GM12801 (cell line): ENCODE data around the gene PLXDC1.

Source experiments
- CTCF ChIP-seq: IDR thresholded peaks from one replicate; pipeline ENCODE4 v1.5.1; 2011; ENCODE audit warnings: control low read depth; ENCODE audit not compliant: insufficient read length; ENCODE audit errors: extremely low read depth

PLXDC1 gene

GRCh38 chr17:39064819-39065218, 86.6 kb downstream of the PLXDC1 start:
- TF ChIP-seq CTCF, result no peak

- TF ChIP-seq CTCF, result no peak
These were observed 87.1 kb downstream of the PLXDC1 start for GRCh38 chr17:39064374-39064773.

- no peak for TF ChIP-seq CTCF
These were observed 87.8 kb downstream of the PLXDC1 start for GRCh38 chr17:39063681-39064069.

- TF ChIP-seq CTCF, result no peak
These were observed 88.4 kb downstream of the PLXDC1 start for GRCh38 chr17:39062846-39063680.

- no peak for TF ChIP-seq CTCF
These were observed 92.9 kb downstream of the PLXDC1 start for GRCh38 chr17:39058524-39058923.

GRCh38 chr17:39057701-39058206, 93.7 kb downstream of the PLXDC1 start:
- TF ChIP-seq CTCF, result no peak

GRCh38 chr17:39054111-39054645, 97.3 kb downstream of the PLXDC1 start:
- TF ChIP-seq CTCF, result no peak
